Hippocampal formation (tissue), 2 donors: ENCODE data around the gene PIWIL1.

Experiments
- DNase-seq, 2 donors: peaks; one replicate each; lab custom pipeline; 2025; lab: John Stamatoyannopoulos, UW

Gene PIWIL1

GRCh38 chr12:130374083-130374482, 36.4 kb downstream of the PIWIL1 start:
- no peak for DNase-seq

- DNase-seq, result no peak
Observed at GRCh38 chr12:130375296-130376287, 37.9 kb downstream of the PIWIL1 start.

- no peak for DNase-seq
Observed at GRCh38 chr12:130382818-130383217, 45.1 kb downstream of the PIWIL1 start.

GRCh38 chr12:130384234-130384633, 46.5 kb downstream of the PIWIL1 start:
- DNase-seq, result no peak

- DNase-seq, result no peak
Observed at GRCh38 chr12:130385193-130385592, 47.5 kb downstream of the PIWIL1 start.

GRCh38 chr12:130391186-130391585, 53.5 kb downstream of the PIWIL1 start:
- no peak for DNase-seq

GRCh38 chr12:130394906-130395305, 57.2 kb downstream of the PIWIL1 start:
- no peak for DNase-seq

- DNase-seq, result no peak
Observed at GRCh38 chr12:130396667-130397066, 59.0 kb downstream of the PIWIL1 start.

GRCh38 chr12:130398100-130398848, 60.6 kb downstream of the PIWIL1 start:
- DNase-seq, result no peak

- DNase-seq, result peak in 1 of 2 donors; percentile 13
Observed at GRCh38 chr12:130401703-130402102, 64.0 kb downstream of the PIWIL1 start.

GRCh38 chr12:130405332-130405731, 67.6 kb downstream of the PIWIL1 start:
- no peak for DNase-seq

- DNase-seq, result no peak
Observed at GRCh38 chr12:130412384-130412783, 74.7 kb downstream of the PIWIL1 start.

GRCh38 chr12:130413909-130414308, 76.2 kb downstream of the PIWIL1 start:
- no peak for DNase-seq

GRCh38 chr12:130414381-130414780, 76.7 kb downstream of the PIWIL1 start:
- DNase-seq, result no peak

- DNase-seq, result no peak
Observed at GRCh38 chr12:130418251-130418650, 80.6 kb downstream of the PIWIL1 start.

- no peak for DNase-seq
Observed at GRCh38 chr12:130419116-130419515, 81.4 kb downstream of the PIWIL1 start.

GRCh38 chr12:130420071-130420470, 82.4 kb downstream of the PIWIL1 start:
- DNase-seq, result no peak

GRCh38 chr12:130421896-130422295, 84.2 kb downstream of the PIWIL1 start:
- DNase-seq, result no peak
